KOPT-K1 (cell line): ENCODE results near the gene WDR74.

ENCODE experiments used
- H3K27ac ChIP-seq: fragments of 200-600 bp; sonication (generic); 2 replicates; pipeline ENCODE4 v1.5.1; 2016; ENCODE audit warnings: antibody characterized with exemption, mild to moderate bottlenecking, low read depth, low read length; ENCODE audit not compliant: poor library complexity, severe bottlenecking
- H3K36me3 ChIP-seq: fragments of 200-600 bp; sonication (generic); 2 replicates; pipeline ENCODE4 v1.5.1; 2017; ENCODE audit warnings: antibody characterized with exemption, mild to moderate bottlenecking, low read length, moderate library complexity; ENCODE audit not compliant: insufficient read depth
- H3K9me3 ChIP-seq: fragments of 200-600 bp; sonication (generic); 2 replicates; pipeline ENCODE4 v1.5.1; 2017; ENCODE audit warnings: antibody characterized with exemption, low read length, mild to moderate bottlenecking; ENCODE audit not compliant: insufficient read depth, poor library complexity, severe bottlenecking

WDR74 gene

DNA sequence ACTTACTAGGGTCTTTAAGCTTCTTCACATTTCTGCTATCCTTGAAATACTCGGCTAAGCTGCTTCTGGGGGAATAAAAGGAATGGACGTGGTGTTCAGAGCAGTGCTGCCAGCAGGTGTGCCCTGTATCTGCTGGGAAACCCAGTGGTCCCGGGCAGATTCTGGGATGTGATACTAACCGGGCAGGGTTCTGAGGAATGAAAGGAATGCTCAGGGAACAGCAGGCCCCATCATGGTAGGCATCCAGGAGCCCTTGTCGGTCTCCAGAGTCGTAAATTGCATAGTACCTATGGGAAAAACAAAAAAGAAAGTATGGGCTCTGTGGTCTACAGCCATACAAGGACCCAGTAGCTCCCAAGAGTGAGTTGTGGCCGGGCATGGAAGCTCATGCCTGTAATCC, 43.1 kb downstream of the WDR74 start:
- H3K9me3 ChIP-seq, result no peaks in the 10 kb centered on the region
- H3K36me3 ChIP-seq, result peaks cover 93% of the 10 kb centered on the region
- no peak overlapping the region for H3K27ac ChIP-seq

DNA sequence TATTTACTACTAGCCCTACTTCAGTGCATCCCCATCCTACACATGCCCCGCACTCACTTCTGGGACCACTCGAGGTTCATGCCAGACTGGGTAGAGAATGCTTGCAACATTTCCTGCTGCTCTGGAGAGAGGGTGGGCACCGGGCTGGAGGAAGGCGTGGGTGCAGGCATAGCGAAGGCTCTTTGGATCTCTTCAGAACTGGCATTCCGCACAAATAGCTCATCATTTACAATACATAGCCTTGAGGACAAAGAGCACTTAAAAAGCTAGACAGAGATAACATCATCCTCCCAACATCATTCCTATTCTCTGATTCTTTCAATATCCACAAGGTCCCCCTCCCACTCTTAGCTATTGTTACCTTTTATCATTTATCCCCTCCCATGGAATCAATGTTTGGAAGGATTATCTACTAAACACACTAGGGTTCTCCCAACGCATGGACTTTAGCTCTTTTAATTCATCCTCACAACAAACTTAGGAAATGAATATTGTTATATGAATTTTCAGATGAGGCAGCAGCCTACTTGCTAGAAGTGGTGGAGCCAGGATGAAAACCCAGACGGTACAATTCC, 45.1 kb downstream of the WDR74 start:
- H3K36me3 ChIP-seq, result peaks cover 90% of the 10 kb centered on the region
- no peaks in the 10 kb centered on the region for H3K9me3 ChIP-seq
- H3K27ac ChIP-seq, result no peak overlapping the region

DNA sequence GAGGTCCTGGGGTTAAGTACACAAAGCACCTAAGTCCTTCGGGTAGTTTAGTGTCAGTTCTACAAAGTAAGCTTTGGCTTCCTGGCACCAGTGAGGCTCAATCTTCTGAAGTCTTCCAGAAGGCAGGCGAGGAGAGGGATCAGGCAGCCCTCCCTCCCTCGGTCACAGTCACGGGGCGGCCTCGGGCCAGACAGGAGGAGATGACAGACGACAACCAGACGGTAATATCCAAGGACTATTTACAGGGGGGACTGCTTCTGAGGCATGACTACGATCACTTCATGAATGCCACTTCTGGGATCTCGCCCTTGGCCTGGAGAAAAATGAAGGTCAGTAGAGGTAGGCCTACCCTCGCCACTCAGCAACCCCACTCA, 47.2 kb downstream of the WDR74 start:
- peak overlapping the region; percentile 85 for H3K27ac ChIP-seq
- H3K36me3 ChIP-seq, result peaks cover 75% of the 10 kb centered on the region
- H3K9me3 ChIP-seq, result no peaks in the 10 kb centered on the region

DNA sequence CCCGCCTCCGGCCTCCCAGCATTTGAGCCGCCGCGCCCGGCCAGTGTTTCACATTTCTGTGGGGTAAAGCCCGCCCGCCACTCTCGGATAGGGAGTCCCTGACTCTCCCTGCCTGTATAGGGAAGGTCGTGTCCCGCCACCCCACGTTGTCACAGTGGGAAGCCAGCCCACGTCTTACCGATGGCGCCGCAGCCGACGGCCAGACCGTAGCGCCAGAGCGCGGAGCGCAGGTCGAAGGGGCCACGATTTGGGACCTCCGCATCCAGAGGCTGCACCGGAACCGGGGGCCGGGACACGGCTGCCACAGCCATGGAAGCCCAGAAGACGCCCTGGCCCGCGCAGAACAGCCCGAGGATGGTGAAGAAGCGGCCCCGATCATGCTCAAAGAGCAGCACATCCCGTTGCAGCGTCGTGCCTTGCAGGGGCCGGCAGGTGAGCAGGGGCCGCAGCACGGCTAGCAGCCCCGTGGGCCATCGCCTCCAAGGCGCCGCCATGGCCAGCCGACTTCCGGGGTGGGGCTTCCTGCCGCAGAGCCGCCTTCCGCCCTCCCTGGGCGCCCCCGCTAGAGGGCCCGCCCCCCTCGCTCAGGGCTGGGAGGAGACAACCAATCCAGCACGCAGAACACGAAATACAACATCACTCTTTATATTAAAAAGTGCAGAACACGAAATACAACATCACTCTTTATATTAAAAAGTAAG, 47.7 kb downstream of the WDR74 start, which contains the start of gene TMEM223:
TSS of gene TMEM223 (minus strand) at position 506 of the 701 bp plus-strand sequence. CDS start at position 494, 12 bp downstream.
- Histone ChIP-seq H3K9me3 (no peaks in the 10 kb centered on the region), H3K36me3 (peaks cover 70% of the 10 kb centered on the region), H3K27ac (peak within 1 kb of the TSS; percentile 85)

DNA sequence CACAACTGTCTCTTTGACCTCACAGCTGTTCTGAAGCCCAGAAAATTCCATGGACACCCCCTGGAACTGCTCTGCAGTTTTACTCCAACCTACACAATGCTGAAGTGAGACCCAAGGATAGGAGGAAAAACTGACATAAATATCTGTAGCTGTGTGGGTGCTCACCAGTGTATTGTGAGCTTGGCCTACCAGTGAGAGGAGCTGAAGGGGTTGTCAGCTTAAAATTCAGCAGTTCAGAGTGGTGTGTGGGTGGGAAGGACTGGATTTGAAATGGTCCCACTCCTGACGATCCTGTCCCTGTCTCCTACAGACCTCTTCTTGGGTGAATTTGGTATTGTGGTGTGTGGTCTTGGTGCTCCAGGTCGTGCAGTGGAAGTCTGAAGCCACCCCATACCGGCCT, 49.8 kb downstream of the WDR74 start:
- H3K27ac ChIP-seq, result no peak overlapping the region
- no peaks in the 10 kb centered on the region for H3K9me3 ChIP-seq
- peaks cover 62% of the 10 kb centered on the region for H3K36me3 ChIP-seq

DNA sequence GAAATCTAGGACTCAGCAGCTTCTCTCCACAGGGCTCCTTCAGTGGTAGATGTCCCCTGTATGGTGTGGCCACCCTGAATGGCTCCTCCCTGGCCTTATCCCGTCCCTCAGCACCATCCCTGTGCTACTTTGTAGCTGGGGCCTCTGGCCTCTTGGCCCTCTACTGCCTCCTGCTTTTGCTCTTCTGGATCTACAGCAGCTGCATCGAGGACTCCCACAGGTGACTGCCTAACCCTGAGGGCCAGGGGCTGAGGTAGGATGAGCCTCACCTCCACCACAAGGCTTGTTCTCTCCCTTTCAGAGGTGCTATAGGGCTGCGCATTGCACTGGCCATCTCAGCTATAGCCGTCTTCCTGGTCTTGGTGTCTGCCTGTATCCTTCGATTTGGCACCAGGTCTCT, 50.4 kb downstream of the WDR74 start:
- peaks cover 56% of the 10 kb centered on the region for H3K36me3 ChIP-seq
- H3K27ac ChIP-seq, result no peak overlapping the region

DNA sequence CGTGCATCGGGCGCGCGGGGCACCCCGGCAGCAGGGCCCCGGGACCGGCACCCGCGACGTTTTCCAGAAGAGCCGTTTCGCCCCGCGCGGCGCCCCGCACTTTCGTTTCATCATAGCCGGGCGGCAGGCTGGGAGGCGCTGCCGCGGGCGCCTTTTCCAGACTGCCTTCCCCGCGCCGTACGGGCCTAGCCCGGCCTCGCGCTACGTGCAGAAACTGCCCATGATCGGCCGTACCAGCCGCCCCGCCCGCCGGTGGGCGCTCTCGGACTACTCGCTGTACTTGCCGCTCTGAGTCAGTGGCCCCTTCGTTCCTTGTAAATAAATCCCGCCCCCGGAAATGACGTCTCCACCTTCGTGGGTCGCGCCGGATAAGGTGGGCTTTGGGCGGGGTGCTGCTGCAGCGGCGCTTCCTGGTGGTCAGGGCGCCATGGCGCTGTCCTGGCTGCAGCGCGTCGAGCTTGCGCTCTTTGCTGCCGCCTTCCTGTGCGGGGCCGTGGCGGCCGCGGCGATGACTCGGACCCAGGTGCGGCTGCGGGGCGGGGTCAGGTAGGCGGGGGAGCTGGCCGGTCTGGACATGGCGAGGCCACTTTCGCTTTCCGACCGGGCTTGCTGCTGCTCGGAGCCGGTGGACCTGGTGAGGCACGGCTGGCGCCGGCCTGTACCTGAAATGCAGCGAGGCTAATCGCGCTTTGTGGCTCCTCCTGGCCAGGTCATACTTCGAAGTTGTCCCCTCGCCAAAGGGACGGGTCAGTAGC, 52.2 kb downstream of the WDR74 start, which contains the start of gene TMEM179B:
TSS of gene TMEM179B (plus strand) at position 398 of the 755 bp plus-strand sequence. CDS start at position 428, 30 bp downstream.
- H3K9me3 ChIP-seq, result no peaks in the 10 kb centered on the region
- peaks cover 52% of the 10 kb centered on the region for H3K36me3 ChIP-seq
- H3K27ac ChIP-seq, result peak within 1 kb of the TSS; percentile 91

More for the DNA sequence above, 50.4 kb downstream of the WDR74 start:
- H3K9me3 ChIP-seq, result no peaks in the 10 kb centered on the region

DNA sequence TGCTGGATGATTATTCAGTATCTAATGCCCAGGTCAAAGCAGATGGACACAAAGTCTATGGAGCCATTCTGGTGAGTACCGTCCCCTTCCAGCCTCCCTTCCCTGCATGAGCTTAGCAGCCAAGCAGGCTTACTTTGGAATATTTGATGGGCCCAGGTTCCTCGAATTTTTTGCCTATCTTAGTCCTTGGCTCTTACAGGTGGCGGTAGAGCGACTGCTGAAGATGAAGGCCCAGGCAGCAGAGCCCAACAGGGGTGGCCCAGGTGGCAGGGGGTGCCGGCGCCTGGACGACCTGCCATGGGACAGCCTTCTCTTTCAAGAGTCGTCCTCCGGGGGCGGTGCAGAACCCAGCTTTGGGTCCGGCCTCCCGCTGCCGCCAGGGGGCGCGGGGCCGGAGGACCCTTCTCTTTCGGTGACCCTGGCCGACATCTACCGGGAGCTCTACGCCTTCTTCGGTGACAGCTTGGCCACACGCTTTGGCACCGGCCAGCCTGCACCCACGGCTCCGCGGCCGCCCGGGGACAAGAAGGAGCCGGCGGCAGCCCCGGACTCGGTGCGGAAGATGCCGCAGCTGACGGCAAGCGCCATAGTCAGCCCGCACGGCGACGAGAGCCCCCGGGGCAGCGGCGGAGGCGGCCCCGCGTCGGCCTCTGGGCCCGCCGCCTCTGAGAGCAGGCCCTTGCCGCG, 52.9 kb downstream of the WDR74 start:
- peaks cover 57% of the 10 kb centered on the region for H3K36me3 ChIP-seq
- H3K9me3 ChIP-seq, result no peaks in the 10 kb centered on the region
- peak overlapping the region; percentile 91 for H3K27ac ChIP-seq
